GM21447 (cell line): ENCODE results near the gene SPAG16.
"Not testable (repeated sequence)": the region's sequence is repeated elsewhere in the genome, so short reads cannot be mapped to it uniquely, and the experiment has no call there.

ENCODE experiments used
- ATAC-seq: cut with Tn5 transposase; IDR thresholded peaks from one replicate; pipeline ENCODE4 v1.9.1; 2021; ENCODE audit not compliant: unreplicated experiment

Gene SPAG16

GRCh38 chr2:213407027-213407426, 122.8 kb downstream of the SPAG16 start:
- ATAC-seq = not testable (repeated sequence)

GRCh38 chr2:213408426-213409070, 124.3 kb downstream of the SPAG16 start:
- not testable (repeated sequence) for ATAC-seq

- ATAC-seq = not testable (repeated sequence)
Measured at GRCh38 chr2:213410687-213411086, 126.4 kb downstream of the SPAG16 start.

GRCh38 chr2:213411582-213412289, 127.5 kb downstream of the SPAG16 start:
- ATAC-seq = no peak

GRCh38 chr2:213415093-213415492, 130.8 kb downstream of the SPAG16 start:
- ATAC-seq = no peak

GRCh38 chr2:213416832-213417231, 132.6 kb downstream of the SPAG16 start:
- ATAC-seq = no peak

GRCh38 chr2:213419980-213420379, 135.7 kb downstream of the SPAG16 start:
- no peak for ATAC-seq

- no peak for ATAC-seq
Measured at GRCh38 chr2:213420828-213421385, 136.6 kb downstream of the SPAG16 start.

- no peak for ATAC-seq
Measured at GRCh38 chr2:213422211-213422610, 137.9 kb downstream of the SPAG16 start.

GRCh38 chr2:213425618-213426017, 141.4 kb downstream of the SPAG16 start:
- no peak for ATAC-seq

- no peak for ATAC-seq
Measured at GRCh38 chr2:213429516-213429915, 145.3 kb downstream of the SPAG16 start.

- ATAC-seq = no peak
Measured at GRCh38 chr2:213443921-213444320, 159.7 kb downstream of the SPAG16 start.

GRCh38 chr2:213451542-213452239, 167.4 kb downstream of the SPAG16 start:
- no peak for ATAC-seq

GRCh38 chr2:213455316-213456008, 171.2 kb downstream of the SPAG16 start:
- ATAC-seq = no peak

- ATAC-seq = no peak
Measured at GRCh38 chr2:213475433-213475832, 191.2 kb downstream of the SPAG16 start.

GRCh38 chr2:213476641-213477040, 192.4 kb downstream of the SPAG16 start:
- ATAC-seq = no peak

- ATAC-seq = no peak
Measured at GRCh38 chr2:213490087-213490486, 205.8 kb downstream of the SPAG16 start.

- no peak for ATAC-seq
Measured at GRCh38 chr2:213491376-213491775, 207.1 kb downstream of the SPAG16 start.

- ATAC-seq = no peak
Measured at GRCh38 chr2:213496226-213496625, 212.0 kb downstream of the SPAG16 start.

GRCh38 chr2:213500881-213501280, 216.6 kb downstream of the SPAG16 start:
- no peak for ATAC-seq

- ATAC-seq = no peak
Measured at GRCh38 chr2:213524164-213524563, 239.9 kb downstream of the SPAG16 start.
